Measurements from ENCODE around the gene RNF150.
"Not testable (repeated sequence)": the region's sequence is repeated elsewhere in the genome, so short reads cannot be mapped to it uniquely, and the experiment has no call there.

The RNF150 gene

DNA sequence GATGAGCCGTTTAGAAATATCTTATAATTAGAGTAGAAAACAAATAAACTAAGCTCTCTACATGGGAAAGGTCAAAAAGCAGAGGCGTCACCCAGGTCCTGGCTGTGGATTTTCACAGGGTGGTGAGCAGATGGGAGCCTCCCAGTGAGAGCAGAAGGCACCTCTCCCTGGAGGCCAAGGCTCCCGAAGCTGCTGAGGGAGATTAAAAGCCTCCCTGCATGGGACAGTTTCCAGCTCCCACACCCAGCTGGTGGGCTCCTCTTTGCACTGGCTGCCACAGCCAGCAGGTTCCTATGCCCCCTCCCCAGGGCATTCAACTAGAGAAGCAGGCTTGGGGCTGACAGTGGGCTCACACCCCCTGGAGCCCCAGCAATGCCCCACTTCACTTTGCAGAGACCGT is 321.8 kb downstream of the RNF150 start:
- TF ChIP-seq ZFP3 (CRISPR knock-in tag; IDR thresholded peaks at IDR 0.05) = no peak
- no peak for TF ChIP-seq ESRRG (CRISPR knock-in tag; IDR thresholded peaks at IDR 0.05)
- TF ChIP-seq ZFP30 (CRISPR knock-in tag; IDR thresholded peaks at IDR 0.05) = no peak
- no peak for TF ChIP-seq TCF4 (CRISPR knock-in tag; IDR thresholded peaks at IDR 0.05; ENCODE audit: borderline replicate concordance)
- TF ChIP-seq RARB (CRISPR knock-in tag; IDR thresholded peaks at IDR 0.05) = no peak
- no peak for TF ChIP-seq ARNTL (CRISPR knock-in tag; IDR thresholded peaks at IDR 0.05; ENCODE audit: borderline replicate concordance, low read depth)
- TF ChIP-seq TSHZ2 (CRISPR knock-in tag; IDR thresholded peaks at IDR 0.05) = no peak

GRCh38 chr4:140810591-140811169 is 322.6 kb downstream of the RNF150 start:
- not testable (repeated sequence) for ATAC-seq

More for the DNA sequence above, 321.8 kb downstream of the RNF150 start:
- ATAC-seq = no peak

Data from SK-N-SH treated with all-trans-retinoic acid at 6 μM for 48 hours (cell line).